K562 (cell line): ENCODE measurements around the gene SERPIND1. TPM values are rescaled to one million over a fixed set of nuclear protein-coding genes. Genes with fewer than 3 reads are reported as not detected.

Experiments
- ATAC-seq: fragments of 200-7000 bp; cut with Tn5 transposase; 3 replicates; pipeline ENCODE4 v1.9.1; 2020; ENCODE audit warnings: moderate library complexity
- BruUV-seq: library from RNA; stranded (reverse); fragments of 400-500 nt; replicated peaks from 2 replicates; lab custom pipeline; 2021; lab: Mats Ljungman, UMichigan
- CTCF ChIA-PET: fragments of 300-600 bp; formaldehyde crosslinking; extraction: SDS; loops from one replicate; lab custom pipeline; 2021; ENCODE audit warnings: low intra/inter-chr PET ratio; lab: Yijun Ruan, JAX
- POLR2A ChIA-PET: fragments of 300-600, 350-650 bp; sonication (Branson Sonifier 250); formaldehyde crosslinking; extraction: SDS; loops from one replicate; lab custom pipeline; 2021; ENCODE audit warnings: antibody characterized with exemption, inconsistent platforms; lab: Yijun Ruan, JAX
- DNase-seq, 4 experiments: peaks; one replicate each; pipeline versions ENCODE4 v3.0.0 to v3.0.0-alpha.2; 2011 to 2018; ENCODE audit warnings: low spot score in 3 of 4, mixed read lengths in 3 of 4; ENCODE audit errors: extremely low read depth in 1 of 4
- FAIRE-seq: peaks from 2 replicates; lab custom pipeline; 2011; peaks lifted over from hg19 to GRCh38; lab: Jason Lieb, UNC
- H2AFZ ChIP-seq: 2 replicates; pipeline ENCODE4 v1.6.0; 2011; ENCODE audit warnings: low read depth, low read length, control low read depth, inconsistent platforms
- H3K27ac ChIP-seq: fragments of 200-600 bp; 3 replicates; pipeline ENCODE4 v1.8.0; 2011; ENCODE audit warnings: low read depth, mild to moderate bottlenecking, control low read depth, inconsistent platforms, low read length, moderate library complexity, mixed read lengths; ENCODE audit errors: extremely low read depth
- H3K27me3 ChIP-seq, 2 experiments: fragments of 300-600 bp in 1 of 2; 2 replicates in 1 of 2; 3 replicates in 1 of 2; pipeline versions ENCODE4 v1.6.0 to v1.8.0; 2011; ENCODE audit warnings: inconsistent platforms in 2 of 2, low read length in 2 of 2, mild to moderate bottlenecking in 1 of 2, mixed read lengths in 1 of 2, moderate library complexity in 1 of 2; ENCODE audit not compliant: control insufficient read depth in 2 of 2, insufficient read depth in 2 of 2
- H3K36me3 ChIP-seq: fragments of 300-600 bp; 3 replicates; pipeline ENCODE4 v1.8.0; 2011; ENCODE audit warnings: mild to moderate bottlenecking, low read length, inconsistent platforms; ENCODE audit not compliant: control insufficient read depth, insufficient read depth
- H3K4me1 ChIP-seq, 2 experiments: fragments of 200-600 bp in 1 of 2; replicated peaks in 1 of 2; 2 replicates in 1 of 2; 3 replicates in 1 of 2; pipeline versions ENCODE4 v1.5.1 to v1.8.0; 2011; ENCODE audit warnings: inconsistent platforms in 2 of 2, low read length in 2 of 2, mild to moderate bottlenecking in 1 of 2, mixed read lengths in 1 of 2, moderate library complexity in 1 of 2; ENCODE audit not compliant: control insufficient read depth in 2 of 2, insufficient read depth in 2 of 2
- H3K4me2 ChIP-seq: 2 replicates; pipeline ENCODE4 v1.6.1; 2011; ENCODE audit warnings: low read length, control low read depth, inconsistent platforms, mixed read lengths; ENCODE audit not compliant: insufficient read depth
- H3K4me3 ChIP-seq: fragments of 200-600 bp; sonication (generic), shearing (Covaris generic); 2 replicates; pipeline ENCODE4 v1.5.1; 2016; ENCODE audit warnings: control low read depth, inconsistent platforms
- H3K79me2 ChIP-seq: fragments of 200-600 bp; 3 replicates; pipeline ENCODE4 v1.8.0; 2011; ENCODE audit warnings: low read length, inconsistent platforms; ENCODE audit not compliant: control insufficient read depth, insufficient read depth
- H3K9ac ChIP-seq, 2 experiments: 2 replicates each; pipeline versions ENCODE4 v1.6.0 to v1.6.1; 2011; ENCODE audit warnings: low read depth in 2 of 2, low read length in 2 of 2, control low read depth in 1 of 2, inconsistent platforms in 1 of 2, mild to moderate bottlenecking in 1 of 2, mixed read lengths in 1 of 2; ENCODE audit not compliant: insufficient read depth in 1 of 2
- H3K9me1 ChIP-seq: one replicate; pipeline ENCODE4 v1.6.0; 2011; ENCODE audit warnings: inconsistent platforms, mild to moderate bottlenecking, low read length, moderate library complexity; ENCODE audit not compliant: control insufficient read depth, insufficient read depth
- H3K9me3 ChIP-seq: replicated peaks from 2 replicates; pipeline ENCODE4 v1.5.1; 2011; ENCODE audit warnings: low read depth, low read length, inconsistent platforms; ENCODE audit not compliant: control insufficient read depth, insufficient read depth
- H4K20me1 ChIP-seq: replicated peaks from 2 replicates; pipeline ENCODE4 v1.6.1; 2011; ENCODE audit warnings: low read length, inconsistent platforms, mixed read lengths; ENCODE audit not compliant: control insufficient read depth, insufficient read depth
- CBFB ChIP-seq: sonication (generic); formaldehyde crosslinking; IDR thresholded peaks from 2 replicates; pipeline ENCODE4 v1.4.0; 2020; ENCODE audit warnings: mild to moderate bottlenecking, missing genetic modification reagents
- EWSR1 ChIP-seq: fragments of 450-650 bp; IDR thresholded peaks from 2 replicates; pipeline ENCODE4 v1.6.1; 2018; ENCODE audit warnings: borderline replicate concordance, mild to moderate bottlenecking, low read depth, moderate library complexity; ENCODE audit not compliant: partially characterized antibody
- MTA1 ChIP-seq: fragments of 450-650 bp; IDR thresholded peaks from 2 replicates; pipeline ENCODE4 v1.6.1; 2017; ENCODE audit warnings: borderline replicate concordance
- MTA2 ChIP-seq: fragments of 450-650 bp; IDR thresholded peaks from 2 replicates; pipeline ENCODE4 v1.6.1; 2016; ENCODE audit warnings: low read depth
- PHB2 ChIP-seq: fragments of 450-650 bp; IDR thresholded peaks from 2 replicates; pipeline ENCODE4 v1.6.1; 2017; ENCODE audit warnings: low read depth
- PRPF4 ChIP-seq: fragments of 200-400 bp; formaldehyde crosslinking; IDR thresholded peaks from one replicate; pipeline ENCODE4 v1.6.1; 2017; ENCODE audit warnings: low read length, low read depth, mild to moderate bottlenecking; ENCODE audit not compliant: insufficient read depth, poor library complexity, severe bottlenecking
- WHSC1 ChIP-seq: IDR thresholded peaks from one replicate; pipeline ENCODE4 v1.6.1; 2012; ENCODE audit warnings: low read length, control low read depth, inconsistent platforms
- ZSCAN29 ChIP-seq: fragments of 450-650 bp; IDR thresholded peaks from 2 replicates; pipeline ENCODE4 v1.6.1; 2017
- WGBS: fragments of 100-300 bp; shearing (Covaris generic); methylation state at CpG from one replicate; pipeline ENCODE4 v1.1.6; 2016; ENCODE audit warnings: low coverage, mixed read lengths; ENCODE audit not compliant: insufficient coverage; ENCODE audit errors: missing lambda C conversion rate; 5-methylcytosine and 5-hydroxymethylcytosine counted together
- in situ Hi-C: fragments of 300-500 bp; cut with MboI; formaldehyde crosslinking; loops from 4 replicates; pipeline ENCODE4 v1.15.0; 2018; ENCODE audit warnings: inconsistent platforms, mixed read lengths
- intact Hi-C: fragments of 100-400 bp; cut with micrococcal nuclease; formaldehyde crosslinking; loops from 2 replicates; pipeline ENCODE4 v1.14.2; 2022
- polyA plus RNA-seq, 8 experiments: library from polyadenylated mRNA; depleted of rRNA in 4 of 8; stranded (reverse) in 5 of 8; unstranded in 3 of 8; fragments of >200 nt; fragmentation: Nextera tagmentation in 2 of 8; fragmentation: Illumina TruSeq in 1 of 8; extraction: Ambion mirVana in 2 of 8; extraction: Trizol in 1 of 8; gene quantifications; 2 replicates each; pipeline versions ENCODE4 v1.2.1 to v1.2.3, GENCODE V29; 2011 to 2014; ENCODE audit warnings: inconsistent platforms in 1 of 8, missing spikeins in 1 of 8
- total RNA-seq, 7 experiments: library from RNA; depleted of rRNA in 6 of 7; stranded (reverse); fragments of >200 nt in 6 of 7; fragmentation: Illumina TruSeq in 2 of 7; extraction: Trizol in 2 of 7; gene quantifications; 2 replicates each; pipeline versions ENCODE4 v1.2.1 to v1.2.3, GENCODE V29; 2011 to 2021; ENCODE audit warnings: low replicate concordance in 1 of 7
- TF ChIP-seq, protein P1 (sequence below): fragments of 250-450 bp; sonication (Bioruptor Pico); IDR thresholded peaks from 2 replicates; pipeline ENCODE4 v1.4.0; 2020; ENCODE audit warnings: mild to moderate bottlenecking, moderate library complexity
- TF ChIP-seq, protein P2 (sequence below): fragments of 450-650 bp; IDR thresholded peaks from 2 replicates; pipeline ENCODE4 v1.6.1; 2016; ENCODE audit warnings: low read depth

The SERPIND1 gene
- total and polyA plus RNA-seq, 9 of the 15 experiments (the other 6 are each of a cell fraction or from before 2014, with no cell fraction given): 0.04 to 0.11 (median 0.09) TPM; not detected in 6

DNA sequence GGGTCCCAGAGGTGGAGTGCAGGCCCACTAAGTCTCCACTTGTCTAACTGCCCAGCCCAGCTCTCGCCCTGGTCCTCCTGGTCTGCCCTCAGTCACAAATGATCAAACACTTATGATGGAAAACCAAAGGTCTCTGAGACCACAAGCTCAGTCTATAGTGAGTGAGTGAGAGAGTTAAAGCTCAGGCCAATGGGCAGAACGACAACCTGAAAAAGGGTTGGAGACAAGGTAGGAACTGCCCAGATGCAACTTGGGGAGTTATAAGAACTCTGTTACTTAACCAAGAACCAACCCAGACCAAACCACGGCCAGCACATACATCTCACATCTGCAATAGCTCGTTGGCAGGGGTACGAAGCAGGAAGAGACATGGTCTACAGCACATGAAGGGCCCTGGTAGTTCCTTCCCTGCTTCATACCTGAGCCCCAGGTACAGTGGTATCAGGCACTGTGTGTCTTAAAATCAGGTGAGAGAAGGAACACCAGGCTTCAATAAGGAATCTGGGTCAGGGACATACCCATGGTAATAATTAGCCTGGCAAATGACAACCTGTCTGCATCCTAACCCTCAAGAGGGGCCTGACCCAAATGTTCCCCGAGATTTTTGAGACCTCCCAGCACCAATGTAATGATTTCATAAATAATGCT lies 35.7 kb downstream of the SERPIND1 start:
- peaks cover 5% of the 10 kb centered on the region; the same call in 1 of the 2 replicates for H4K20me1 ChIP-seq
- H3K27me3 ChIP-seq: no peaks in the 10 kb centered on the region
- ATAC-seq (no peak), FAIRE-seq (no peak), DNase-seq (no peak)
- no peak overlapping the region for H3K4me3 ChIP-seq
- H3K4me2 ChIP-seq: no peak overlapping the region
- H3K9me1 ChIP-seq: no peaks in the 10 kb centered on the region
- BruUV-seq: no TSS peak
- peaks cover 3 to 13% of the 10 kb centered on the region in 2 experiments; a peak in 3 of 5 replicates for H3K4me1 ChIP-seq
- peaks cover 80% of the 10 kb centered on the region for H3K36me3 ChIP-seq
- 74% methylated on average over 6 of the region's 6 CpGs for WGBS
- ChIA-PET CTCF (no interaction called here), POLR2A (interaction anchor here (0.6 to 15.3 kb wide), 9 partner anchors 8 to 192 kb away, joined by 3 to 172 read pairs (median 4); partner anchors contain the start of gene THAP7)
- no peaks in the 10 kb centered on the region for H3K79me2 ChIP-seq
- no peaks in the 10 kb centered on the region for H3K9me3 ChIP-seq
- intact Hi-C loops: no loop called here
- no peak overlapping the region for H2AFZ ChIP-seq
- no peak overlapping the region for H3K9ac ChIP-seq
- no peak overlapping the region for H3K27ac ChIP-seq
- in situ Hi-C loops: no loop called here
- TF ChIP-seq, protein P1, sequence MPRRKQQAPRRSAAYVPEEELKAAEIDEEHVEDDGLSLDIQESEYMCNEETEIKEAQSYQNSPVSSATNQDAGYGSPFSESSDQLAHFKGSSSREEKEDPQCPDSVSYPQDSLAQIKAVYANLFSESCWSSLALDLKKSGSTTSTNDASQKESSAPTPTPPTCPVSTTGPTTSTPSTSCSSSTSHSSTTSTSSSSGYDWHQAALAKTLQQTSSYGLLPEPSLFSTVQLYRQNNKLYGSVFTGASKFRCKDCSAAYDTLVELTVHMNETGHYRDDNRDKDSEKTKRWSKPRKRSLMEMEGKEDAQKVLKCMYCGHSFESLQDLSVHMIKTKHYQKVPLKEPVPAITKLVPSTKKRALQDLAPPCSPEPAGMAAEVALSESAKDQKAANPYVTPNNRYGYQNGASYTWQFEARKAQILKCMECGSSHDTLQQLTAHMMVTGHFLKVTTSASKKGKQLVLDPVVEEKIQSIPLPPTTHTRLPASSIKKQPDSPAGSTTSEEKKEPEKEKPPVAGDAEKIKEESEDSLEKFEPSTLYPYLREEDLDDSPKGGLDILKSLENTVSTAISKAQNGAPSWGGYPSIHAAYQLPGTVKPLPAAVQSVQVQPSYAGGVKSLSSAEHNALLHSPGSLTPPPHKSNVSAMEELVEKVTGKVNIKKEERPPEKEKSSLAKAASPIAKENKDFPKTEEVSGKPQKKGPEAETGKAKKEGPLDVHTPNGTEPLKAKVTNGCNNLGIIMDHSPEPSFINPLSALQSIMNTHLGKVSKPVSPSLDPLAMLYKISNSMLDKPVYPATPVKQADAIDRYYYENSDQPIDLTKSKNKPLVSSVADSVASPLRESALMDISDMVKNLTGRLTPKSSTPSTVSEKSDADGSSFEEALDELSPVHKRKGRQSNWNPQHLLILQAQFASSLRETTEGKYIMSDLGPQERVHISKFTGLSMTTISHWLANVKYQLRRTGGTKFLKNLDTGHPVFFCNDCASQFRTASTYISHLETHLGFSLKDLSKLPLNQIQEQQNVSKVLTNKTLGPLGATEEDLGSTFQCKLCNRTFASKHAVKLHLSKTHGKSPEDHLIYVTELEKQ (CRISPR knock-in tag): no peak
- no peak for TF ChIP-seq PHB2
- no peak for TF ChIP-seq ZSCAN29
- TF ChIP-seq, protein P2, sequence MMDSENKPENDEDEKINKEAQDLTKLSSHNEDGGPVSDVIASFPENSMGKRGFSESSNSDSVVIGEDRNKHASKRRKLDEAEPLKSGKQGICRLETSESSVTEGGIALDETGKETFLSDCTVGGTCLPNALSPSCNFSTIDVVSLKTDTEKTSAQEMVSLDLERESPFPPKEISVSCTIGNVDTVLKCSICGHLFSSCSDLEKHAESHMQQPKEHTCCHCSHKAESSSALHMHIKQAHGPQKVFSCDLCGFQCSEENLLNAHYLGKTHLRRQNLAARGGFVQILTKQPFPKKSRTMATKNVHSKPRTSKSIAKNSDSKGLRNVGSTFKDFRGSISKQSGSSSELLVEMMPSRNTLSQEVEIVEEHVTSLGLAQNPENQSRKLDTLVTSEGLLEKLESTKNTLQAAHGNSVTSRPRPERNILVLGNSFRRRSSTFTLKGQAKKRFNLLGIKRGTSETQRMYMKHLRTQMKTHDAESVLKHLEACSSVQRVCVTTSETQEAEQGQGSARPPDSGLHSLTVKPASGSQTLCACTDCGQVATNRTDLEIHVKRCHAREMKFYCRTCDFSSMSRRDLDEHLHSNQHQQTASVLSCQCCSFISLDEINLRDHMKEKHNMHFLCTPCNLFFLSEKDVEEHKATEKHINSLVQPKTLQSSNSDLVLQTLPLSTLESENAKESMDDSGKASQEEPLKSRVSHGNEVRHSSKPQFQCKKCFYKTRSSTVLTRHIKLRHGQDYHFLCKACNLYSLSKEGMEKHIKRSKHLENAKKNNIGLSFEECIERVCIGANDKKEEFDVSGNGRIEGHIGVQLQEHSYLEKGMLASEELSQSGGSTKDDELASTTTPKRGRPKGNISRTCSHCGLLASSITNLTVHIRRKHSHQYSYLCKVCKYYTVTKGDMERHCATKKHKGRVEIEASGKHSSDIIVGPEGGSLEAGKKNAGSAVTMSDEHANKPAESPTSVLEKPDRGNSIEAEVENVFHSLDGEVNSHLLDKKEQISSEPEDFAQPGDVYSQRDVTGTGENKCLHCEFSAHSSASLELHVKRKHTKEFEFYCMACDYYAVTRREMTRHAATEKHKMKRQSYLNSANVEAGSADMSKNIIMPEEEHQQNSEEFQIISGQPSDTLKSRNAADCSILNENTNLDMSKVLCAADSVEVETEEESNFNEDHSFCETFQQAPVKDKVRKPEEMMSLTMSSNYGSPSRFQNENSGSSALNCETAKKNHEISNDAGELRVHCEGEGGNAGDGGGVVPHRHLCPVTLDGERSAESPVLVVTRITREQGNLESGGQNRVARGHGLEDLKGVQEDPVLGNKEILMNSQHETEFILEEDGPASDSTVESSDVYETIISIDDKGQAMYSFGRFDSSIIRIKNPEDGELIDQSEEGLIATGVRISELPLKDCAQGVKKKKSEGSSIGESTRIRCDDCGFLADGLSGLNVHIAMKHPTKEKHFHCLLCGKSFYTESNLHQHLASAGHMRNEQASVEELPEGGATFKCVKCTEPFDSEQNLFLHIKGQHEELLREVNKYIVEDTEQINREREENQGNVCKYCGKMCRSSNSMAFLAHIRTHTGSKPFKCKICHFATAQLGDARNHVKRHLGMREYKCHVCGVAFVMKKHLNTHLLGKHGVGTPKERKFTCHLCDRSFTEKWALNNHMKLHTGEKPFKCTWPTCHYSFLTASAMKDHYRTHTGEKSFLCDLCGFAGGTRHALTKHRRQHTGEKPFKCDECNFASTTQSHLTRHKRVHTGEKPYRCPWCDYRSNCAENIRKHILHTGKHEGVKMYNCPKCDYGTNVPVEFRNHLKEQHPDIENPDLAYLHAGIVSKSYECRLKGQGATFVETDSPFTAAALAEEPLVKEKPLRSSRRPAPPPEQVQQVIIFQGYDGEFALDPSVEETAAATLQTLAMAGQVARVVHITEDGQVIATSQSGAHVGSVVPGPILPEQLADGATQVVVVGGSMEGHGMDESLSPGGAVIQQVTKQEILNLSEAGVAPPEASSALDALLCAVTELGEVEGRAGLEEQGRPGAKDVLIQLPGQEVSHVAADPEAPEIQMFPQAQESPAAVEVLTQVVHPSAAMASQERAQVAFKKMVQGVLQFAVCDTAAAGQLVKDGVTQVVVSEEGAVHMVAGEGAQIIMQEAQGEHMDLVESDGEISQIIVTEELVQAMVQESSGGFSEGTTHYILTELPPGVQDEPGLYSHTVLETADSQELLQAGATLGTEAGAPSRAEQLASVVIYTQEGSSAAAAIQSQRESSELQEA: no peak
- TF ChIP-seq EWSR1: no peak
- peak; percentile 35 for TF ChIP-seq WHSC1
- TF ChIP-seq PRPF4: no peak
- no peak for TF ChIP-seq MTA1
- 0 out of 2 replicates have a peak, but pooled peaks have one; percentile 62 for TF ChIP-seq CBFB (CRISPR knock-in tag)
- no peak for TF ChIP-seq MTA2
